HL-60/S4 (cell line): ENCODE measurements around the gene RASGEF1C.

Source experiments
- in situ Hi-C: fragments of 300-500 bp; cut with MboI; formaldehyde crosslinking; loops from 2 replicates; pipeline ENCODE4 v1.14.3; 2022; ENCODE audit warnings: low sequenced_read_pairs

RASGEF1C gene

GRCh38 chr5:180089628-180090027, 119.4 kb downstream of the RASGEF1C start:
- in situ Hi-C loops: loop anchor here (25.0 kb wide), 1 partner anchor 277 kb away; the partner anchor contains the start of genes MGAT4B and SQSTM1

DNA sequence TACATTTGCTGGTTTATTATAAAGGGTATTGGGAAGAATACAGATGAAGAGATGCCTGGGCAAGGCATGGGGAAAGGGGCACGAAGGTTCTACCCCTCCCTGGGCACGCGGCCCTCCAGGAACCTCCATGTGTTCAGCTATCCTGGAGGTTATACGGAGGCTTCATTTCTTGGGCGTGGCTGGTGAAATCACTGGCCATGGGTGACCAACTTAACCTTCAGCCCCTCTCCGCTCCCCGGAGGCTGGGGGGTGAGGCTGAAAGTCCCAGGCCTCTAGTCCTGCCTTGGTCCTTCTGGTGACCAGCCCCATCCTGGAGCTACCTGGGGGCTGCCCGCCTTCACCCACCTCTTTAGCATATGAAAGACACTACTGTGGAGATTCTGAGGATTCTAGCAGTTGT, 120.5 kb downstream of the RASGEF1C start:
- in situ Hi-C loops: loop anchor here (25.0 kb wide), 1 partner anchor 276 kb away; the partner anchor contains the start of genes MGAT4B and SQSTM1

- in situ Hi-C loops: loop anchor here (25.0 kb wide), 1 partner anchor 275 kb away; the partner anchor contains the start of genes MGAT4B and SQSTM1
Observed at GRCh38 chr5:180086816-180087399, 122.1 kb downstream of the RASGEF1C start.

GRCh38 chr5:180085837-180086236, 123.2 kb downstream of the RASGEF1C start:
- in situ Hi-C loops: loop anchor here (25.0 kb wide), 1 partner anchor 274 kb away; the partner anchor contains the start of genes MGAT4B and SQSTM1

GRCh38 chr5:180084638-180085561, 124.1 kb downstream of the RASGEF1C start:
- in situ Hi-C loops: loop anchor here (25.0 kb wide), 1 partner anchor 273 kb away; the partner anchor contains the start of genes MGAT4B and SQSTM1

- in situ Hi-C loops: loop anchor here (25.0 kb wide), 1 partner anchor 271 kb away; the partner anchor contains the start of genes MGAT4B and SQSTM1
Observed at GRCh38 chr5:180083529-180084060, 125.4 kb downstream of the RASGEF1C start.

- in situ Hi-C loops: loop anchor here (25.0 kb wide), 1 partner anchor 271 kb away; the partner anchor contains the start of genes MGAT4B and SQSTM1
Observed at GRCh38 chr5:180082633-180083420, 126.2 kb downstream of the RASGEF1C start.

DNA sequence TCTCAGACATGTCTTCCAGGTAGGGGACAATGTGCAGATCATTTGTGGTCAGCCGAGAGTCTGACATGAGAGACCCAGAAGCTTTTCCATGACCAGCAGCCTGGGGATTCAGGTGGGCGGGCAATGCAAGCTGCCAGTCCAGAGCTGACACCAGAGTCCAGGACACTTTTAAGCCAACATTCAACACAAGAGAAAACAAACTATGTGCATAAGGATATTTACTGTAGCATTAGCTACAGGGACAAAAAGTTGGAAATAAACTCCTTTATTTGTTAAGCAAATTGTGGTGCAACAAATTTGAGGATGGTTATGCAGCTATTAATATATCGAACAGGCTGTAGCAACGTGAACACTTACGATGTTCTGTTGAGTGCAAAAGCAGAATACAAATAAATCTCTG, 127.5 kb downstream of the RASGEF1C start:
- in situ Hi-C loops: loop anchor here (25.0 kb wide), 1 partner anchor 269 kb away; the partner anchor contains the start of genes MGAT4B and SQSTM1

- in situ Hi-C loops: loop anchor here (25.0 kb wide), 1 partner anchor 268 kb away; the partner anchor contains the start of genes MGAT4B and SQSTM1
Observed at GRCh38 chr5:180080486-180081280, 128.3 kb downstream of the RASGEF1C start.

GRCh38 chr5:180079702-180080466, 129.1 kb downstream of the RASGEF1C start:
- in situ Hi-C loops: loop anchor here (25.0 kb wide), 1 partner anchor 268 kb away; the partner anchor contains the start of genes MGAT4B and SQSTM1

DNA sequence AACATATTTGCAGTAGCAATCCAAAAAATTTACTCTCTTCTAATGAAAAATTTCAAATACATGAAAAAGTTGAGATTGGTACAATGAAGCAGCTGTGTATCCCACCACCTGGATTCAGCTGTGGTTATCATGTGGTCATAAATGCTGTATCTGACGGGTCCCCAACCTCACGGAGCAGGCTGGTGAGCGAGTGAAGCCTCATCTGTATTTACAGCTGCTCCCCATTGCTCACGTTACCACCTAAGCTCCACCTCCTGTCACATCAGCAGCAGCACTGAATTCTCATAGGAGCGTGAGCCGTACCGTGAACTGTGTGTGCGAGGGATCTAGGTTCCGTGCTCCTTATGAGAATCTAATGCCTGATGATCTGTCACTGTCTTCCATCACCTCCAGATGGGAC, 130.7 kb downstream of the RASGEF1C start:
- in situ Hi-C loops: loop anchor here (25.0 kb wide), 1 partner anchor 266 kb away; the partner anchor contains the start of genes MGAT4B and SQSTM1

DNA sequence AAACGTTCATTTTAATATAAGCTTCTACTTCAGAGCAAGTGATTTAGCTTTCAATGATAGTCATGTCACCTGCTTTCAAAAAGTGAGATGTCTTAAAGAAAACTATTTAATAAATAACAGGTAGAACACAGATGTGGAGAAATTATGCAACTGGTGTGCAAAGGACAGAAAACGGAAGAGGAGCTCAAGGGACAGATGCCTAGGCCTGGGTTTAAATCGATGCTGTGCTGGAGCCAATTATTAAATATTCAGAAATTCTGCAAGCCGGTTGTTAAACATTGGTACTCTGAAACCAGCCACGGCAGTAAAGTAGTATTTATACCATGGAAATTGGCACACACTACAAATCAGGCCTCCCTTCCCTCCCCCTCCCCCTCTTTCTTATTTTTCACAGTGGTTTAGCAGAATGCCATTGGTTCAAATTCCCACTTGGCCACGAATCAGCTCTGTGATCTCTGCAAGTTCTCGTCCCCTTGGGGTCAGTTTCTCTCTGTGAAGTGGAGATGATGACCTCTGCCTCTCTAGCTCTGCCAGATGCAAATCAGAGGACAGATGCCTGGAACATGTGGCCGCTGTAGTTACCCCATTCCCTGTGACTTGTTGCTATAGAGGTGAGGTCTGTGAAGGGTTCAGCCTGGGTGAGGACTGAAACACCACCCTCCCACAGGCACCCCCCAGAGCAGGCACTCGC, 131.3 kb downstream of the RASGEF1C start:
- in situ Hi-C loops: loop anchor here (25.0 kb wide), 1 partner anchor 265 kb away; the partner anchor contains the start of genes MGAT4B and SQSTM1

GRCh38 chr5:180075703-180076102, 133.3 kb downstream of the RASGEF1C start:
- in situ Hi-C loops: loop anchor here (25.0 kb wide), 1 partner anchor 263 kb away; the partner anchor contains the start of genes MGAT4B and SQSTM1

DNA sequence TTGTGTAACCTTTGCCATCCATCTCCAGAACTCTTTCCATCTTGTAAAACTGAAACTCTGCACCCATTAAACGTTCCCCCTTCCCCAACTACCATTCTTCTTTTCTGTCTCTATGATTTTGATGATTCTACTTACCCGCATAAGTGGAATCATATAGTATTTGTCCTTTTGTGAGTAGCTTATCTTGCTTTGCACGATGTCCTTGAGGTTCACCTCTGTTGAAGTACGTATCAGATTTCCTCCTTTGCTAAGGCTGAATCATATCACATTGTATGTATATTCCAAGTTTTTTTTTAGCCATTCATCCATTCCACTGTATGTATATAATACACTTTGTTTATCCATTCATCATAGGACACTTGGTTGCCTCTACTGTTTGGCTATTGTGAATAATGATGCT, 134.5 kb downstream of the RASGEF1C start:
- in situ Hi-C loops: no loop called here

GRCh38 chr5:180072556-180072955, 136.5 kb downstream of the RASGEF1C start:
- in situ Hi-C loops: no loop called here

- in situ Hi-C loops: no loop called here
Observed at GRCh38 chr5:180072256-180072548, 136.8 kb downstream of the RASGEF1C start.

GRCh38 chr5:180071531-180072255, 137.3 kb downstream of the RASGEF1C start, which contains the start of gene RNF130:
TSS of gene RNF130 (minus strand) at chr5:180071759. CDS start at chr5:180071702, 57 bp downstream.
- in situ Hi-C loops: no loop called here
